ENCODE data around the gene HHEX.
A peak's percentile ranks its signal among the peaks of the same experiment; 100 is the strongest.
"Not testable (repeated sequence)": the region's sequence is repeated elsewhere in the genome, so short reads cannot be mapped to it uniquely, and the experiment has no call there.

Gene HHEX

DNA sequence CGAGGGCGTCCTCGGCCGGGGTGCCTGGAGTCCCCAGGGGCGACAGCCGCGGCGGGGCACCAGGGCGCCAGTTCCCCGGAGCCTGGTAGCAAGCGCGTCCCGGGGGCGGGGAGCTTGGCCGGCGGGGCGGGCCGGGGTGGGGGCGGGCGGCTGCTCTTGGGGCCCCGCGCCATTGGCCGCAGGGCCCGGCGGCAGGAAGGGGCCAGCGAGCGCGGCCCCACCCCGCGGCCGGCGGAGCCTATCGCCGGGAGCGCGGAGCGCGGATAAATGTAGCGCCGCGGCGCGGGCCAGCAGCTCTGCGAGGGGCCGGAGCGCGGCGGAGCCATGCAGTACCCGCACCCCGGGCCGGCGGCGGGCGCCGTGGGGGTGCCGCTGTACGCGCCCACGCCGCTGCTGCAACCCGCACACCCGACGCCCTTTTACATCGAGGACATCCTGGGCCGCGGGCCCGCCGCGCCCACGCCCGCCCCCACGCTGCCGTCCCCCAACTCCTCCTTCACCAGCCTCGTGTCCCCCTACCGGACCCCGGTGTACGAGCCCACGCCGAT, at the start of gene HHEX:
Gene HHEX (plus strand): TSS at position 293 of the 548 bp plus-strand sequence. CDS start 32 bp downstream, at position 325.
- peaks cover 0 to 17% (median 10%) of the 10 kb centered on the region in 4 donors for H3K4me1 ChIP-seq
- no peak for TF ChIP-seq CTCF (IDR thresholded peaks at IDR 0.05)
- intact Hi-C loops (cut with DNase I; ENCODE audit: low total_unique reads), result loop anchor here (5.0 to 10.0 kb wide), 3 partner anchors 63 to 155 kb away; partner anchors contain the start of genes EXOC6 and KIF11
- H3K4me3 ChIP-seq, result peak within 1 kb of the TSS; percentile 63 to 82
- peak within 1 kb of the TSS; percentile 63 to 75 for H3K27ac ChIP-seq
- H3K27me3 ChIP-seq, result peaks cover 0 to 25% of the 10 kb centered on the region in 2 donors
- H3K36me3 ChIP-seq, result no peaks in the 10 kb centered on the region
- DNase-seq, result peak in 1 of 2 donors; percentile 54
- H3K9me3 ChIP-seq, result peaks cover 0 to 17% (median 0%) of the 10 kb centered on the region in 3 donors

- no peak overlapping the region for H3K4me3 ChIP-seq
- H3K27ac ChIP-seq, result no peak overlapping the region
- DNase-seq, result no peak
- intact Hi-C loops (cut with DNase I; ENCODE audit: low total_unique reads), result no loop called here
- H3K27me3 ChIP-seq, result no peaks in the 10 kb centered on the region
- TF ChIP-seq CTCF (IDR thresholded peaks at IDR 0.05), result no peak
- no peaks in the 10 kb centered on the region for H3K4me1 ChIP-seq
- no peaks in the 10 kb centered on the region for H3K9me3 ChIP-seq
- H3K36me3 ChIP-seq, result no peaks in the 10 kb centered on the region
Measured at GRCh38 chr10:92640107-92640506, 49.6 kb upstream of the HHEX start.

DNA sequence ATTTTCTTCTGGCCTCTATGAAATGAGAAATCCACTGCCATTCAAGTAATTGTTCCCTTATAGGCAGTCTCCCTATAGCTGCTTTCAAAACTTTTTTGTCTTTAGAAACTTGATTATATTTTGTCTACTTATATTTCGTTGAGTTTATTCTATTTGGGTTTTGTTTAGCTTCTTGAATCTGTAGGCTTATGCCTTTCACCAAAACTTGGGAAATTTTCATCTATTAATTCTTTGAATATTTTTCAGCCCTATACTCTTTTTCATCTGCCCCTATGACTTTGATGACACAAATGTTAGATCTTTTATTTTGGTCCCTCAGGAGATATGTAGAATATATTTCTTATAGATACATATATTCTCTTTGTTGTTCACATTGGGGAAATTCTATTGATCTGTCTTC, 48.3 kb upstream of the HHEX start:
- no peak for TF ChIP-seq CTCF (IDR thresholded peaks at IDR 0.05)
- no peaks in the 10 kb centered on the region for H3K36me3 ChIP-seq
- intact Hi-C loops (cut with DNase I; ENCODE audit: low total_unique reads), result no loop called here

GRCh38 chr10:92644921-92645320, 44.8 kb upstream of the HHEX start:
- Histone ChIP-seq H3K4me3 (no peak overlapping the region), H3K27me3 (no peaks in the 10 kb centered on the region), H3K36me3 (no peaks in the 10 kb centered on the region), H3K9me3 (no peaks in the 10 kb centered on the region), H3K4me1 (no peaks in the 10 kb centered on the region), H3K27ac (no peak overlapping the region)
- no peak for DNase-seq
- intact Hi-C loops (cut with DNase I; ENCODE audit: low total_unique reads), result no loop called here
- no peak for TF ChIP-seq CTCF (IDR thresholded peaks at IDR 0.05)

More for the DNA sequence above, 48.3 kb upstream of the HHEX start:
- DNase-seq, result no peak
- no peaks in the 10 kb centered on the region for H3K9me3 ChIP-seq
- no peaks in the 10 kb centered on the region for H3K4me1 ChIP-seq
- H3K4me3 ChIP-seq, result no peak overlapping the region
- H3K27ac ChIP-seq, result no peak overlapping the region
- H3K27me3 ChIP-seq, result no peaks in the 10 kb centered on the region

DNA sequence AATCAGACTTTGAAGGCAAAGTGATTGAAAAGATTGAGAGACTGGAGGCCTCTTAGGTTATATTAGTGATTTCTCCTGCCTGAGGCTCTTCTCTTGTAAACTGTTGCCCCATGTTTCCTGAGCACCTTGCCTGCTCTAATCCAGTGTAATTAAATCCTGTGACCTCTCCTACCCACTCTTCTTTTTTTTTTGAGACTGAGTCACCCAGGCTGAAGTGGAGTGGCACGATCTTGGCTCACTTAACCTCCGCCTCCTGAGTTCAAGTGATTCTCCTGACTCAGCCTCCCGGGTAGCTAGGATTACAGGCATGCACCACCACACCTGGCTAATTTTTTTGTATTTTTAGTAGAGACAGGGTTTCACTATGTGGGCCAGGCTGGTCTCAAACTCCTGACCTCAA, 38.9 kb upstream of the HHEX start:
- intact Hi-C loops (cut with DNase I; ENCODE audit: low total_unique reads); H3K9me3 ChIP-seq; DNase-seq; H3K4me1 ChIP-seq; H3K36me3 ChIP-seq; H3K4me3 ChIP-seq; H3K27me3 ChIP-seq; H3K27ac ChIP-seq: not testable (repeated sequence)

DNA sequence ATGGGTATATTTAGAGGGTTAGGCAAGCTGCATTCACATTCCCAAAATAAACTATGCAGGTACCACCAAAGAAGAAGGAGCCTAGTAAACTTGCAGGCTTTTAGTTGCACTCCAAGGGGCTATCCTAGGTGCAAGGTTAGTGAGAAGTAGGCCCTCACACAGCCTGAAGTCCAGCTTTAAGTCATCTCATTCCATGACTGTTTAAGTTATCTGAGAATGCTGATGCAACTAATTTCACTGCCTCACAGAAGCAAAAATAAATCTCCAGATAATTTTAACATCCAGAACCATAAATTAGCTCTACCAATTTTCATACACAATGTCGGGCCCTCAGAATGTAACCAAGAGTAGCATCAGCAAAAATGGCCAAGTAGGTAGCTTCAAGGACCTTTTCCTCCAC, 34.3 kb upstream of the HHEX start:
- intact Hi-C loops (cut with DNase I; ENCODE audit: low total_unique reads), result no loop called here
- H3K27me3 ChIP-seq, result no peaks in the 10 kb centered on the region

More for the DNA sequence above, 34.3 kb upstream of the HHEX start:
- no peak for DNase-seq
- Histone ChIP-seq H3K9me3 (no peaks in the 10 kb centered on the region), H3K36me3 (no peaks in the 10 kb centered on the region), H3K27ac (no peak overlapping the region), H3K4me1 (no peaks in the 10 kb centered on the region), H3K4me3 (no peak overlapping the region)
- no peak for TF ChIP-seq CTCF (IDR thresholded peaks at IDR 0.05)

Data from tibial artery (tissue), 4 donors.